OCI-LY3 (cell line): ENCODE data around the gene SLC9A7.

ENCODE experiments used
- EZH2phosphoT487 ChIP-seq: fragments of 200-600 bp; shearing (Covaris generic); IDR thresholded peaks from 2 replicates; pipeline ENCODE4 v1.6.1; 2018; ENCODE audit warnings: antibody characterized with exemption, mixed run types, low read depth
- TF ChIP-seq, protein P1 (sequence below): fragments of 200-600, 300-600 bp; sonication (generic); IDR thresholded peaks from 2 replicates; pipeline ENCODE4 v1.5.1; 2014; ENCODE audit warnings: antibody characterized with exemption, low read length, low read depth

DNA sequence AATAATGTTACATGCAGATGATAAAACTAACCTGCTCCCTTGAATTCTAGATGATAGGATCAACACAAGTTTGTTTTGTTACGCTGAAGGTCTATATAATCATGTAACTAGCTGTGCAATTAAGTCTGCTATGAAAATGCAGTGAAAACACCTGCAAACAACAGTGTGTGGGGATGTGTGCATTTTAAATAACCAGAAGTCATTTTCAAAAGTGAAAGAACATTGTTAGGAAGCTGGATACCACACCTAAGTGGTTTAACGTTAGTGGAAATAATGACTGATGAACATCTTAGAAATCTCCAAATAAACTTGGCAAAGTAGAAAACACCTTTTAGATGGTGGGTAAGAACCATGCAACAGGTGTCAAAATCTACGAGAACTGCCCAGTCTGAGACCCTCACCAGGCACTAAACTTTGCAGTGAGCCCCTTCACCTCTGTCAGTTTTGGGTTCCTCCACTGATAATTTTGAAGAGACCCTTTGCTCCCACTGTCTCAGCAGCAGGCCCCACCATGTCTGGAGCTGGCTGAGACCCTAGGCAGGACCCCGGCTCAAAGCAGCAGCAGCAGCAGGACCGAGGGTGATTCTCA lies 148.8 kb downstream of the SLC9A7 start:
- TF ChIP-seq, protein P1, sequence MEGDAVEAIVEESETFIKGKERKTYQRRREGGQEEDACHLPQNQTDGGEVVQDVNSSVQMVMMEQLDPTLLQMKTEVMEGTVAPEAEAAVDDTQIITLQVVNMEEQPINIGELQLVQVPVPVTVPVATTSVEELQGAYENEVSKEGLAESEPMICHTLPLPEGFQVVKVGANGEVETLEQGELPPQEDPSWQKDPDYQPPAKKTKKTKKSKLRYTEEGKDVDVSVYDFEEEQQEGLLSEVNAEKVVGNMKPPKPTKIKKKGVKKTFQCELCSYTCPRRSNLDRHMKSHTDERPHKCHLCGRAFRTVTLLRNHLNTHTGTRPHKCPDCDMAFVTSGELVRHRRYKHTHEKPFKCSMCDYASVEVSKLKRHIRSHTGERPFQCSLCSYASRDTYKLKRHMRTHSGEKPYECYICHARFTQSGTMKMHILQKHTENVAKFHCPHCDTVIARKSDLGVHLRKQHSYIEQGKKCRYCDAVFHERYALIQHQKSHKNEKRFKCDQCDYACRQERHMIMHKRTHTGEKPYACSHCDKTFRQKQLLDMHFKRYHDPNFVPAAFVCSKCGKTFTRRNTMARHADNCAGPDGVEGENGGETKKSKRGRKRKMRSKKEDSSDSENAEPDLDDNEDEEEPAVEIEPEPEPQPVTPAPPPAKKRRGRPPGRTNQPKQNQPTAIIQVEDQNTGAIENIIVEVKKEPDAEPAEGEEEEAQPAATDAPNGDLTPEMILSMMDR, result no peak
- TF ChIP-seq EZH2phosphoT487, result no peak
